ENCODE data around the gene CYBA.

Gene CYBA

GRCh38 chr16:88658714-88659113 is 7.9 kb upstream of the CYBA start:
- H3K4me3 ChIP-seq (ENCODE audit: low read depth, low read length), result no peak overlapping the region
- no peak for TF ChIP-seq CTCF (IDR thresholded peaks at IDR 0.05; ENCODE audit: low read depth, low read length, missing control alignments)
- in situ Hi-C loops (cut with HindIII; ENCODE audit: low sequenced_read_pairs), result no loop called here
- no peak for DNase-seq (ENCODE audit: low read depth)

GRCh38 chr16:88657371-88657770 is 6.5 kb upstream of the CYBA start:
- no peak for TF ChIP-seq CTCF (IDR thresholded peaks at IDR 0.05; ENCODE audit: low read depth, low read length, missing control alignments)
- H3K4me3 ChIP-seq (ENCODE audit: low read depth, low read length), result no peak overlapping the region
- in situ Hi-C loops (cut with HindIII; ENCODE audit: low sequenced_read_pairs), result no loop called here
- DNase-seq (ENCODE audit: low read depth), result no peak

DNA sequence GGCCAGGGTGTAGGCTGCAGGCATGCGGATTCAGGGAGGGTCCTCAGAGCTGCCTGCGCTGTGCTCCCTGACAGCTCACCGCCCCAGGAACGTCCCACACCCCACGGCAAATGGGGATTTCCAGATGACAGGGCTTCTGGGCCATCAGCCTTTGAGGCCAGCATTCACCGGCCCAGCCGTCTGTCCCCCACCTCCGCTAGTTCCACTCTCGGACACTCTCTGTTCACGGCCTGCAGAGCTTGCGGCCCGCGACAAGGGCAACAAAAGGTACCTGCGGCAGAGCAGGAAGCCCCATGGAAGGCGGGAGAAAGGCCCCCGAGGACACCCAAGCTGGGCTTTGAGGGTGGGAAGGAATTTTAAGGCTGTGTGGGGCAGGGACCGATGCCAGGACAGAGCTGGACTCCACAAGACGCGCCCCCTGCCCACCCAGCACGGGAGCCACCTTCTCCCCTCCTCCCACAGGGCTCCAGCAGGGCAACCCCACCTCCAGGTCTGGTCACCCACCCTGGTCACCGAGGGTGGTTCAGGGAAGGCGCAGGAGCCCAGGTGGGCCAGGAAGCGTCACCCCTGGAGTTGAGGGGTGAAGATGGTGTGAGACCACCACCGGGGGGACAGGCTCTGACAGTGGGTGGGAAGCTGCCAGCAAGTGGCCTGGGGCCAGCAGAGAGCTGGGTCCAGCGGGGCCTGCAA is 5.6 kb upstream of the CYBA start:
- in situ Hi-C loops (cut with HindIII; ENCODE audit: low sequenced_read_pairs), result no loop called here
- TF ChIP-seq CTCF (IDR thresholded peaks at IDR 0.05; ENCODE audit: low read depth, low read length, missing control alignments), result no peak
- DNase-seq (ENCODE audit: low read depth), result no peak
- H3K4me3 ChIP-seq (ENCODE audit: low read depth, low read length), result no peak overlapping the region

GRCh38 chr16:88655733-88656281 is 5.0 kb upstream of the CYBA start:
- no peak for TF ChIP-seq CTCF (IDR thresholded peaks at IDR 0.05; ENCODE audit: low read depth, low read length, missing control alignments)

DNA sequence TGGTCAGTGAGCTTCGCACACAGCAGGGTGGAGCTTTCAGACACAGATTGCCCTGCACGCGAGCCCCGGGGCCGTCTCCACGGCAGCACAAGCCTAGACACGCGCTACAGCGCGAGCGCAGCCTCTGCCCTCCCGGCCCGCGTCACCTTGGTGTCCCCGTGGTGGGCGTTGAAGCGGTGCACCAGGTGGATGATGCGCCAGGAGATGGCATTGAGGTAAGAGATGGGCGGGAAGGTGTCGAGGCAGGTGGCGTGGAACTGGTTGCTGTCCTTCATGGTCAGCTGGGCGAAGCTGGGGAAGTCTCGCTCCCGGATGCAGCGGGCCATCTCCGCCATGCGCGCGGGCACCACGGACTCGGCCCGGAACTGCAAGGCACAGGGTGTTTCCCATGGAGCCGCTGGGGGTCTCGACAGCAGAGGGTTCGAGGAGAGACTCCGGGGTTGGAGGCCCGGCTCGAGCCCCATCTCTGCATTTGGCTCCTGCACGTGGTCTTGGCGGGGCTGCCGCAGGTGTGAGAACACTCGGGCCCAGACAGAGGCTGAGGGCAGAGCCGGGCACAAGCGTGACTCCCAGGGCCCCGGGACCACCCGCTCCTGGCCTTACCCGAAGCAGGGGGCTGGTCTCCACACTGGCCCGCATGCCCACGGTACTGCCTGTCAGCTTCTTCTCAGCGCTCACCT is 4.3 kb upstream of the CYBA start:
- no peak overlapping the region for H3K4me3 ChIP-seq (ENCODE audit: low read depth, low read length)
- no peak for TF ChIP-seq CTCF (IDR thresholded peaks at IDR 0.05; ENCODE audit: low read depth, low read length, missing control alignments)
- DNase-seq (ENCODE audit: low read depth), result no peak
- in situ Hi-C loops (cut with HindIII; ENCODE audit: low sequenced_read_pairs), result no loop called here

More at GRCh38 chr16:88655733-88656281, 5.0 kb upstream of the CYBA start:
- in situ Hi-C loops (cut with HindIII; ENCODE audit: low sequenced_read_pairs), result no loop called here
- no peak overlapping the region for H3K4me3 ChIP-seq (ENCODE audit: low read depth, low read length)
- DNase-seq (ENCODE audit: low read depth), result no peak

DNA sequence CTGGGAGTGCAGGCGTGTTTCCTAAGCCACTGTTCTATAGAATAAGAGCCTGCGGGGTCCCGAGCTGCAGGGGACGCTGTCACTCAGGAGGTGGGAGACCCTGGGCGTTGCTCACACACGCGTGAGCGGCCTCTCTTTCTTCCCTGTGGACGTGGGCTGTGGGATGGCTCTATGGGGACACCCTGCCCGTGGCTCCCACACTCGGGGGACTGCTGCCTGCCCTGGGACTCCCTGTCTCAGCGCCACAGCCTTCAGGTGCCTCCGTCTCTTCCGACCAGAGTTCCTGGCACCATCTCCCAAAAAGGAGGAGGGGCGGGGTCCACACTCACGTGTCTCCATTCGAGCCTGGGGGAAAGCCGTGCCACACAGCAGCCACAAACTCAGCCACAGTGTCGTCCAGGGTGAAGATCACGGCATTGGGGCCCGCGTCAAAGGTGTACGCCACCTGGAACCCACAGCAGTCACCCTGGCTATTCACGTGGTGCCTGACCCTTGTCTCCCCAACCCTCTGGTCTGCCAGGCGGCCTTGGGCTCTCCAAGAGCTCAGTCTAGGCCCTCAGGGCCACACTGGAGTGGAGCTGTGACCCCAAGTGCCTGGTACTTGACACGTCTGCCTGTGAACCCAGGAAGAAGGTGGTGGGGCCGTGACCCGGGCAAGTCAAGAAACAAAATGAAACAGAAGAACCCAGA is 3.7 kb upstream of the CYBA start:
- in situ Hi-C loops (cut with HindIII; ENCODE audit: low sequenced_read_pairs), result no loop called here
- no peak for TF ChIP-seq CTCF (IDR thresholded peaks at IDR 0.05; ENCODE audit: low read depth, low read length, missing control alignments)
- no peak overlapping the region for H3K4me3 ChIP-seq (ENCODE audit: low read depth, low read length)
- no peak for DNase-seq (ENCODE audit: low read depth)
